ENCODE results near the gene BTAF1. TPM values are rescaled to one million over a fixed set of nuclear protein-coding genes. Genes with fewer than 3 reads are reported as not detected.

The BTAF1 gene
- total and polyA plus RNA-seq, 2 experiments from 2014 or later = 30.4 to 55.7 TPM

DNA sequence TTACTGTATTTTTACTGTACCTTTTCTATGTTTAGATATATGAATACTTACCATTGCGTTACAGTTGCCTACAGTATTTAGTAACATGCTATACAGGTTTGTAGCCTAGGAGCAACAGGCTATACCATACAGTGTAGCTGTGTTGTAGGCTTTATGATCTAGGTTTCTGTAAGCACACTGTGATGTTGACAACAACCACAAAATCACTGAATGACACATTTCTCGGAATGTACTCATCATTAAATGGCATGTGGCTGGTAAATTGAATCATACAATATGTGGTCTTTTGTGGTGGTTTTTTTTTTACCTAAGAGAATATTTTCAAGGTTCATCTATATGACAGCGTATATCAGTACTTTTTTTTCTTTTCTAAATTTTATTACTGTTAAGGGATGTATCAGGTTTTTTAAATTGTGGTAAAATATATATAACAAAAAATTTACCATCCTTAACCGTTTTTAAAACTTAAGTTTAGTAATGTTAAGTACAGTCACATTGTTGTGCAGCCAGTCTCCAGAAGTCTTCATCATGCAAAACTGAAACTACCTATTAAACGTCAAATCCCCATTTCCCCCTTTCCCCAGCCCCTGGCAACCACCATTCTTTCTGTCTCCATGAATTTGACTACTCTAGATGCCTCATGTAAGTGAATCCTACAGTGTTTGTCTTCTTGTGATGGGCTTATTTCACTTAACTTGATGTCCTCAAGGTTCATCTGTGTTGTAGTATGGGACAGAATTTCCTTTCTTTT is 21.5 kb downstream of the BTAF1 start:
- peaks cover 36% of the 10 kb centered on the region; the same call in 2 of the 3 replicates for H3K36me3 Mint-ChIP-seq (ENCODE audit: low read depth)
- no peaks in the 10 kb centered on the region for H3K9me2 ChIP-seq (ENCODE audit: insufficient read depth)
- no peaks in the 10 kb centered on the region for H3K27me3 Mint-ChIP-seq (ENCODE audit: insufficient read depth, low read depth, poor library complexity)
- no peaks in the 10 kb centered on the region for H3K4me1 ChIP-seq (ENCODE audit: insufficient read depth)
- H2AFZ ChIP-seq = no peak overlapping the region
- H3F3A ChIP-seq (replicated peaks; ENCODE audit: low read depth) = no peaks in the 10 kb centered on the region
- H3K4me1 Mint-ChIP-seq = no peaks in the 10 kb centered on the region
- no peak overlapping the region for H3K27ac Mint-ChIP-seq
- no peaks in the 10 kb centered on the region; the same call in 1 of the 2 replicates for H3K36me3 ChIP-seq (ENCODE audit: insufficient read depth)
- DNase-seq (ENCODE audit: low spot score) = no peak
- no peak for ATAC-seq
- peaks cover 41% of the 10 kb centered on the region for H3K79me2 ChIP-seq (replicated peaks; ENCODE audit: insufficient read depth)
- no peaks in the 10 kb centered on the region for H3K9me3 Mint-ChIP-seq
- H3K27me3 ChIP-seq (ENCODE audit: insufficient read depth) = no peaks in the 10 kb centered on the region
- H3K4me3 ChIP-seq = no peak overlapping the region
- no peak overlapping the region for H3K27ac ChIP-seq (ENCODE audit: low read depth)
- TF ChIP-seq EZH2phosphoT487 (IDR thresholded peaks at IDR 0.05; ENCODE audit: unreplicated experiment) = no peak
- TF ChIP-seq, protein P1, sequence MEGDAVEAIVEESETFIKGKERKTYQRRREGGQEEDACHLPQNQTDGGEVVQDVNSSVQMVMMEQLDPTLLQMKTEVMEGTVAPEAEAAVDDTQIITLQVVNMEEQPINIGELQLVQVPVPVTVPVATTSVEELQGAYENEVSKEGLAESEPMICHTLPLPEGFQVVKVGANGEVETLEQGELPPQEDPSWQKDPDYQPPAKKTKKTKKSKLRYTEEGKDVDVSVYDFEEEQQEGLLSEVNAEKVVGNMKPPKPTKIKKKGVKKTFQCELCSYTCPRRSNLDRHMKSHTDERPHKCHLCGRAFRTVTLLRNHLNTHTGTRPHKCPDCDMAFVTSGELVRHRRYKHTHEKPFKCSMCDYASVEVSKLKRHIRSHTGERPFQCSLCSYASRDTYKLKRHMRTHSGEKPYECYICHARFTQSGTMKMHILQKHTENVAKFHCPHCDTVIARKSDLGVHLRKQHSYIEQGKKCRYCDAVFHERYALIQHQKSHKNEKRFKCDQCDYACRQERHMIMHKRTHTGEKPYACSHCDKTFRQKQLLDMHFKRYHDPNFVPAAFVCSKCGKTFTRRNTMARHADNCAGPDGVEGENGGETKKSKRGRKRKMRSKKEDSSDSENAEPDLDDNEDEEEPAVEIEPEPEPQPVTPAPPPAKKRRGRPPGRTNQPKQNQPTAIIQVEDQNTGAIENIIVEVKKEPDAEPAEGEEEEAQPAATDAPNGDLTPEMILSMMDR (conservative IDR thresholded peaks at IDR 0.05; ENCODE audit: low read depth in 2 of 2) = no peak
- no peak for TF ChIP-seq ZNF114 (CRISPR knock-in tag; IDR thresholded peaks at IDR 0.05)
- no peak for TF ChIP-seq NANOG (IDR thresholded peaks at IDR 0.05; ENCODE audit: borderline replicate concordance)
- no peak overlapping the region for H3K4me3 Mint-ChIP-seq
- no peak overlapping the region for H3K4me2 ChIP-seq
- H4K20me1 ChIP-seq (replicated peaks; ENCODE audit: insufficient read depth) = peaks cover 10% of the 10 kb centered on the region

DNA sequence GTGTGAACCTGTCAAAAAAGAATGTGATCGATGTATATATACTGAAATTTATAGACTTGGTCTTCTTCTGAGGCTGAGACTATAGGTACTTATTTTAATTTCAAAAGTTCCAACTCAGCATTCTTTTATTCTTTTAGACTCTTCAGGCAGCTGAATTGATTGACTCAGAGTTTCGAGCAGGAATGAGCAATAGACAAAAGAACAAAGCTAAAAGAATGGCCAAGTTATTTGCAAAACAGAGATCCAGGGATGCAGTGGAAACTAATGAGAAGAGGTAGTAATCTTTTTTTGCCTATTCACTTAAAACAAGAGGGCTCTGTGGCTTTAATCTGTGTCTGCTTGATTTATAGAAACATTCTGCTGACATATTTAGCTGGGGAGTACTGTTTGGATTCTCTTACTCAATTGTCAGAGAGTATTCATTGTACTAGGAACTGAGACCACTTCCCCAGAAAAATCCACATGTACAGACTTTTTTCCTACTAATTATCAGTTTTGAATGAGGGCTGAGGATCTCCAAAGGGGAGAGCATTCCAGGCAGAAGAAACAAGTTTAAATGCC is 30.1 kb downstream of the BTAF1 start:
- peaks cover 47% of the 10 kb centered on the region for H3K36me3 Mint-ChIP-seq (ENCODE audit: low read depth)
- H3K27ac Mint-ChIP-seq = no peak overlapping the region
- Histone ChIP-seq H3K27me3 (ENCODE audit: insufficient read depth) (no peaks in the 10 kb centered on the region), H3K4me2 (0 out of 2 replicates have a peak overlapping the region, but pooled peaks have one; percentile 18), H3K36me3 (ENCODE audit: insufficient read depth) (peaks cover 20% of the 10 kb centered on the region), H3K79me2 (replicated peaks; ENCODE audit: insufficient read depth) (peaks cover 7% of the 10 kb centered on the region), H3K4me3 (no peak overlapping the region), H3K4me1 (ENCODE audit: insufficient read depth) (peaks cover 20% of the 10 kb centered on the region), H4K20me1 (replicated peaks; ENCODE audit: insufficient read depth) (peaks cover 17% of the 10 kb centered on the region), H3F3A (replicated peaks; ENCODE audit: low read depth) (no peaks in the 10 kb centered on the region), H2AFZ (no peak overlapping the region), H3K27ac (ENCODE audit: low read depth) (peak overlapping the region; percentile 1; the same call in 1 of the 2 replicates), H3K9me2 (ENCODE audit: insufficient read depth) (no peaks in the 10 kb centered on the region)
- H3K4me3 Mint-ChIP-seq = no peak overlapping the region
- no peak for ATAC-seq
- H3K4me1 Mint-ChIP-seq = peaks cover 12% of the 10 kb centered on the region; the same call in 2 of the 3 replicates
- DNase-seq (ENCODE audit: low spot score) = no peak
- H3K9me3 Mint-ChIP-seq = no peaks in the 10 kb centered on the region
- no peaks in the 10 kb centered on the region for H3K27me3 Mint-ChIP-seq (ENCODE audit: insufficient read depth, low read depth, poor library complexity)
- TF ChIP-seq, protein P1 (conservative IDR thresholded peaks at IDR 0.05; ENCODE audit: low read depth in 2 of 2) = no peak
- TF ChIP-seq EZH2phosphoT487 (IDR thresholded peaks at IDR 0.05; ENCODE audit: unreplicated experiment) (no peak), NANOG (IDR thresholded peaks at IDR 0.05; ENCODE audit: borderline replicate concordance) (no peak), ZNF331 (CRISPR knock-in tag; IDR thresholded peaks at IDR 0.05; ENCODE audit: low read depth) (no peak), STAT1 (IDR thresholded peaks at IDR 0.05; ENCODE audit: unreplicated experiment) (no peak), CREB1 (CRISPR knock-in tag; IDR thresholded peaks at IDR 0.05; ENCODE audit: low read depth) (no peak), EZH2 (IDR thresholded peaks at IDR 0.05; ENCODE audit: low read depth, unreplicated experiment) (no peak)
- TF ChIP-seq, protein P2, sequence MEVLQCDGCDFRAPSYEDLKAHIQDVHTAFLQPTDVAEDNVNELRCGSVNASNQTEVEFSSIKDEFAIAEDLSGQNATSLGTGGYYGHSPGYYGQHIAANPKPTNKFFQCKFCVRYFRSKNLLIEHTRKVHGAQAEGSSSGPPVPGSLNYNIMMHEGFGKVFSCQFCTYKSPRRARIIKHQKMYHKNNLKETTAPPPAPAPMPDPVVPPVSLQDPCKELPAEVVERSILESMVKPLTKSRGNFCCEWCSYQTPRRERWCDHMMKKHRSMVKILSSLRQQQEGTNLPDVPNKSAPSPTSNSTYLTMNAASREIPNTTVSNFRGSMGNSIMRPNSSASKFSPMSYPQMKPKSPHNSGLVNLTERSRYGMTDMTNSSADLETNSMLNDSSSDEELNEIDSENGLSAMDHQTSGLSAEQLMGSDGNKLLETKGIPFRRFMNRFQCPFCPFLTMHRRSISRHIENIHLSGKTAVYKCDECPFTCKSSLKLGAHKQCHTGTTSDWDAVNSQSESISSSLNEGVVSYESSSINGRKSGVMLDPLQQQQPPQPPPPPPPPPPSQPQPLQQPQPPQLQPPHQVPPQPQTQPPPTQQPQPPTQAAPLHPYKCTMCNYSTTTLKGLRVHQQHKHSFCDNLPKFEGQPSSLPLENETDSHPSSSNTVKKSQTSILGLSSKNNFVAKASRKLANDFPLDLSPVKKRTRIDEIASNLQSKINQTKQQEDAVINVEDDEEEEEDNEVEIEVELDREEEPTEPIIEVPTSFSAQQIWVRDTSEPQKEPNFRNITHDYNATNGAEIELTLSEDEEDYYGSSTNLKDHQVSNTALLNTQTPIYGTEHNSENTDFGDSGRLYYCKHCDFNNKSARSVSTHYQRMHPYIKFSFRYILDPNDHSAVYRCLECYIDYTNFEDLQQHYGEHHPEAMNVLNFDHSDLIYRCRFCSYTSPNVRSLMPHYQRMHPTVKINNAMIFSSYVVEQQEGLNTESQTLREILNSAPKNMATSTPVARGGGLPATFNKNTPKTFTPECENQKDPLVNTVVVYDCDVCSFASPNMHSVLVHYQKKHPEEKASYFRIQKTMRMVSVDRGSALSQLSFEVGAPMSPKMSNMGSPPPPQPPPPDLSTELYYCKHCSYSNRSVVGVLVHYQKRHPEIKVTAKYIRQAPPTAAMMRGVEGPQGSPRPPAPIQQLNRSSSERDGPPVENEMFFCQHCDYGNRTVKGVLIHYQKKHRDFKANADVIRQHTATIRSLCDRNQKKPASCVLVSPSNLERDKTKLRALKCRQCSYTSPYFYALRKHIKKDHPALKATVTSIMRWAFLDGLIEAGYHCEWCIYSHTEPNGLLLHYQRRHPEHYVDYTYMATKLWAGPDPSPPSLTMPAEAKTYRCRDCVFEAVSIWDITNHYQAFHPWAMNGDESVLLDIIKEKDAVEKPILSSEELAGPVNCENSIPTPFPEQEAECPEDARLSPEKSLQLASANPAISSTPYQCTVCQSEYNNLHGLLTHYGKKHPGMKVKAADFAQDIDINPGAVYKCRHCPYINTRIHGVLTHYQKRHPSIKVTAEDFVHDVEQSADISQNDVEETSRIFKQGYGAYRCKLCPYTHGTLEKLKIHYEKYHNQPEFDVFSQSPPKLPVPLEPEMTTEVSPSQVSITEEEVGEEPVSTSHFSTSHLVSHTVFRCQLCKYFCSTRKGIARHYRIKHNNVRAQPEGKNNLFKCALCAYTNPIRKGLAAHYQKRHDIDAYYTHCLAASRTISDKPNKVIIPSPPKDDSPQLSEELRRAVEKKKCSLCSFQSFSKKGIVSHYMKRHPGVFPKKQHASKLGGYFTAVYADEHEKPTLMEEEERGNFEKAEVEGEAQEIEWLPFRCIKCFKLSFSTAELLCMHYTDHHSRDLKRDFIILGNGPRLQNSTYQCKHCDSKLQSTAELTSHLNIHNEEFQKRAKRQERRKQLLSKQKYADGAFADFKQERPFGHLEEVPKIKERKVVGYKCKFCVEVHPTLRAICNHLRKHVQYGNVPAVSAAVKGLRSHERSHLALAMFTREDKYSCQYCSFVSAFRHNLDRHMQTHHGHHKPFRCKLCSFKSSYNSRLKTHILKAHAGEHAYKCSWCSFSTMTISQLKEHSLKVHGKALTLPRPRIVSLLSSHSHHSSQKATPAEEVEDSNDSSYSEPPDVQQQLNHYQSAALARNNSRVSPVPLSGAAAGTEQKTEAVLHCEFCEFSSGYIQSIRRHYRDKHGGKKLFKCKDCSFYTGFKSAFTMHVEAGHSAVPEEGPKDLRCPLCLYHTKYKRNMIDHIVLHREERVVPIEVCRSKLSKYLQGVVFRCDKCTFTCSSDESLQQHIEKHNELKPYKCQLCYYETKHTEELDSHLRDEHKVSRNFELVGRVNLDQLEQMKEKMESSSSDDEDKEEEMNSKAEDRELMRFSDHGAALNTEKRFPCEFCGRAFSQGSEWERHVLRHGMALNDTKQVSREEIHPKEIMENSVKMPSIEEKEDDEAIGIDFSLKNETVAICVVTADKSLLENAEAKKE (CRISPR knock-in tag; IDR thresholded peaks at IDR 0.05) = no peak

Measured in GM23338 (cell line).